Measurements from ENCODE around the gene B4GALT1. TPM values are rescaled to one million over a fixed set of nuclear protein-coding genes. Genes with fewer than 3 reads are reported as not detected.

Gene B4GALT1, protein sequence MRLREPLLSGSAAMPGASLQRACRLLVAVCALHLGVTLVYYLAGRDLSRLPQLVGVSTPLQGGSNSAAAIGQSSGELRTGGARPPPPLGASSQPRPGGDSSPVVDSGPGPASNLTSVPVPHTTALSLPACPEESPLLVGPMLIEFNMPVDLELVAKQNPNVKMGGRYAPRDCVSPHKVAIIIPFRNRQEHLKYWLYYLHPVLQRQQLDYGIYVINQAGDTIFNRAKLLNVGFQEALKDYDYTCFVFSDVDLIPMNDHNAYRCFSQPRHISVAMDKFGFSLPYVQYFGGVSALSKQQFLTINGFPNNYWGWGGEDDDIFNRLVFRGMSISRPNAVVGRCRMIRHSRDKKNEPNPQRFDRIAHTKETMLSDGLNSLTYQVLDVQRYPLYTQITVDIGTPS
- total RNA-seq = 32.7 and 54.3 TPM in 2 replicates

DNA sequence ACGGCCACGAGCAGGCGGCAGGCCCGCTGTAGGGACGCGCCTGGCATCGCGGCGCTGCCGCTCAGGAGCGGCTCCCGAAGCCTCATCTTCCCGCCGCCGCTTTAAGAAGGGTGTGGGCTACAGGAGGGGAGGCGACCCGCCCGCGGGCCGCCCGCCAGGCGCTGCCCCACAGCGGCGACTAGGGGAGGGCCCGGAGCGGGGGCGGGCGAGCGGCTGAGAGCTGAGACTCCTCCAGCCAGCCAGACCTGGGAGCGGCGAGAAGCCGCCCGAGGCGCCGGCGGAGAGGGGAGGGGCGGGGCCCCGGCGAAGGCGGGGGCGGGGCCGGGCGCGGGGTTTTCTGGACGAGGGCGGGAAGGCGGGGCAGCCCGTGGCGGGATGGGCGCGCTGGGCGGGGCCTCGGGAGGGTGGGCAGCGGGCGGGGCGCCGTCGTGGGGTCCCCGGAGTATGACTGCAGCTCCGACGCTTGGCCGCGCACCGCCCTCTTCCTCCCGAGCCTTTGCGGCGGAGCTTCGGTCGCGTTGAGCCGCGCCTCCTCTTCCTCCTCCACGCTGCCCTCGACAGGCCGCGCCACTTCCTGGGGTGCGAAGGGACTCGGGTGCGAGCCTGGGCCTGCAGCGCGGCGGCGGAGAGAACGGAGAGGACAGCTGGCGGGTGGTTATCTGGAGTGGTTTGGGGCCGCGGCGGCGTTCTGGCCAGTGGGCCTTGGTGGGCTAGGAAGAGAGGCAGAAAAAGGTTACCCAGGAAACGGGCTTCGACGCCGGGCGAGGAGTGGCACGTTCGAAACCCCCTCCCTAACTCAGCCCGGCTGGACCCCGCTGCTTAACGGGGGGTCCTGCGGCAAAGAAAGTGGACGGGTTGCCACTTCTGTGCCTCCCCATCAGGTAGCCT lies at the start of gene B4GALT1:
Gene B4GALT1 (minus strand): TSS at position 253 of the 888 bp plus-strand sequence. CDS start 167 bp downstream, at position 86.

DNA sequence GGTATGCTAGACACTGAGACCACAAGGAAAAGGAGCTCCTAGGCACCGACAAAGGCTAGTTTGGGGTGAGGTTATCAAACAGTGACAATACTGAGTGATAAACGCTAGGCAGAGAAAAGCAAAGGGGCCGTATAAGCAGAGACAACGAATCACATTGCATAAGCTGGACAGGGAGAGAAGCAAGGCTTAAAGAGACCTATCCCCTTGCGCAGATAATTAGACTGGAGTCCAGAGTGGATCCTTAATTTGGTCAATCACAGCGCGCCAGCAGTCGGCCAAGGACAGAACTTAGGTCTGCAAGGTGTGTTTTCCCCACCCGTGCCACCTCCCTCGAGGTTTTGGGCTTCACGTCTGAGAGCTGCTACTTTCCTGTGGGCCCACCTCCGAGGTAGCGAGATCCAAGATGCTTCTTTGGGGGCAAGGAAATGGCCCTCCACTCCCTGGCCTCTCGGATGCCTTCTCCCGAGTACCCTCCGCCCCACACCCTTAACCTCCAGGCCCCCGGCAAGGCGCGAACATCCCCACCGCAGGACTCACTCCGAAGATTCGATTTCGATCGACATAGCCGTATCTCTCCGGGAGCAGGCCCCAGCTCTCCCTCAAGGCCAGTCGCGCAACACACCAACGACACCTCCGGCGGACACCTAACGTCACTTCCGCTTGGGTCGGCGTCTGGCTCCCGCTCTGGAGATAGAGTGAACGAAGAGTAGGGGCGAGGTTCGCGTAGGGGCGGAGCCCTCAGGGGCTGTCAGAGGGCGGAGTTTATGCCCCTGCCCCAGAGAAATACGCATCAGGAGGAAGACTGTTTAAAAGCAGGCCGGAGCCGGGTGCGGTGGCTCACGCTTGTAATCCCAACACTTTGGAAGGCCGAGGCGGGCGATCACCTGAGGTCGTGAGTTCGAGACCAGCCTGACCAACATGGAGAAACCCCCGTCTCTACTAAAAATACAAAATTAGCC lies 90.8 kb downstream of the B4GALT1 start, which contains the start of gene SMU1:
Gene SMU1 (minus strand): TSS at position 629 of the 959 bp plus-strand sequence. CDS start 66 bp downstream, at position 563.

Other genes starting within 250 kb of the B4GALT1 start
- gene APTX, start 165.7 kb downstream of the B4GALT1 start, total RNA-seq = 41.0 and 43.5 TPM in 2 replicates
- 77.8 and 93.8 TPM in 2 replicates for gene DNAJA1, start 142.1 kb downstream of the B4GALT1 start, total RNA-seq
- gene SMU1, start 90.7 kb downstream of the B4GALT1 start, total RNA-seq = 36.6 and 40.3 TPM in 2 replicates
- 0.74 and 2.6 TPM in 2 replicates for gene SPINK4, start 72.8 kb upstream of the B4GALT1 start, total RNA-seq
- 10.6 and 16.5 TPM in 2 replicates for gene BAG1, start 97.4 kb upstream of the B4GALT1 start, total RNA-seq
- gene CHMP5, start 97.7 kb upstream of the B4GALT1 start, total RNA-seq = 115 and 128 TPM in 2 replicates
- 22.0 and 23.3 TPM in 2 replicates for gene NFX1, start 123.2 kb upstream of the B4GALT1 start, total RNA-seq
- gene AQP7, start 235.2 kb upstream of the B4GALT1 start, total RNA-seq = 0.09 and 0.14 TPM in 2 replicates